BLaER1 (cell line): ENCODE measurements around the gene PIK3AP1.

Experiments
- H3K27ac ChIP-seq: shearing (Covaris generic); formaldehyde crosslinking; 2 replicates; pipeline ENCODE4 v1.8.1; 2022
- H3K27me3 ChIP-seq: shearing (Covaris generic); formaldehyde crosslinking; 2 replicates; pipeline ENCODE4 v1.8.1; 2022
- H3K36me3 ChIP-seq: shearing (Covaris generic); formaldehyde crosslinking; 2 replicates; pipeline ENCODE4 v1.8.1; 2022
- H3K4me1 ChIP-seq: shearing (Covaris generic); formaldehyde crosslinking; 2 replicates; pipeline ENCODE4 v1.8.1; 2022
- H3K4me2 ChIP-seq: shearing (Covaris generic); formaldehyde crosslinking; 2 replicates; pipeline ENCODE4 v1.8.1; 2022
- H3K4me3 ChIP-seq: shearing (Covaris generic); formaldehyde crosslinking; 2 replicates; pipeline ENCODE4 v1.8.1; 2022
- H3K9ac ChIP-seq: shearing (Covaris generic); formaldehyde crosslinking; 2 replicates; pipeline ENCODE4 v1.8.1; 2022
- H3K9me3 ChIP-seq: shearing (Covaris generic); formaldehyde crosslinking; 2 replicates; pipeline ENCODE4 v1.8.1; 2022
- H4K20me1 ChIP-seq: shearing (Covaris generic); formaldehyde crosslinking; 2 replicates; pipeline ENCODE4 v1.8.1; 2022
- Cebpa-rat ChIP-seq: shearing (Covaris generic); IDR thresholded peaks from 2 replicates; pipeline ENCODE4 v1.8.1; 2022

Gene PIK3AP1

GRCh38 chr10:96622013-96622787 is 98.1 kb downstream of the PIK3AP1 start:
- no peak overlapping the region for H3K4me2 ChIP-seq
- peaks cover 89% of the 10 kb centered on the region for H4K20me1 ChIP-seq
- no peak overlapping the region for H3K27ac ChIP-seq
- H3K36me3 ChIP-seq: peaks cover 100% of the 10 kb centered on the region
- no peak overlapping the region for H3K4me3 ChIP-seq
- no peaks in the 10 kb centered on the region for H3K4me1 ChIP-seq
- TF ChIP-seq Cebpa-rat: no peak
- no peaks in the 10 kb centered on the region for H3K9me3 ChIP-seq
- no peaks in the 10 kb centered on the region for H3K27me3 ChIP-seq
- H3K9ac ChIP-seq: no peak overlapping the region

GRCh38 chr10:96619796-96620773 is 100.2 kb downstream of the PIK3AP1 start:
- Histone ChIP-seq H3K27me3 (no peaks in the 10 kb centered on the region), H3K4me3 (no peak overlapping the region), H3K4me1 (no peaks in the 10 kb centered on the region), H3K36me3 (peaks cover 100% of the 10 kb centered on the region), H3K27ac (no peak overlapping the region), H3K9me3 (no peaks in the 10 kb centered on the region), H3K9ac (no peak overlapping the region), H4K20me1 (peaks cover 93% of the 10 kb centered on the region), H3K4me2 (no peak overlapping the region)
- TF ChIP-seq Cebpa-rat: no peak

GRCh38 chr10:96619120-96619519 is 101.2 kb downstream of the PIK3AP1 start:
- TF ChIP-seq Cebpa-rat: no peak
- Histone ChIP-seq H3K27me3 (no peaks in the 10 kb centered on the region), H3K4me1 (no peaks in the 10 kb centered on the region), H3K36me3 (peaks cover 100% of the 10 kb centered on the region), H3K27ac (no peak overlapping the region), H3K4me3 (no peak overlapping the region), H3K9ac (no peak overlapping the region), H4K20me1 (peaks cover 91% of the 10 kb centered on the region), H3K9me3 (no peaks in the 10 kb centered on the region), H3K4me2 (no peak overlapping the region)

GRCh38 chr10:96618653-96619052 is 101.7 kb downstream of the PIK3AP1 start:
- no peaks in the 10 kb centered on the region for H3K27me3 ChIP-seq
- H4K20me1 ChIP-seq: peaks cover 91% of the 10 kb centered on the region
- TF ChIP-seq Cebpa-rat: no peak
- H3K4me3 ChIP-seq: no peak overlapping the region
- H3K27ac ChIP-seq: no peak overlapping the region
- no peaks in the 10 kb centered on the region for H3K4me1 ChIP-seq
- no peak overlapping the region for H3K9ac ChIP-seq
- peaks cover 100% of the 10 kb centered on the region for H3K36me3 ChIP-seq
- H3K9me3 ChIP-seq: no peaks in the 10 kb centered on the region
- H3K4me2 ChIP-seq: no peak overlapping the region

GRCh38 chr10:96616961-96617360 is 103.4 kb downstream of the PIK3AP1 start:
- Histone ChIP-seq H3K4me3 (no peak overlapping the region), H4K20me1 (peaks cover 86% of the 10 kb centered on the region), H3K27me3 (no peaks in the 10 kb centered on the region), H3K4me2 (no peak overlapping the region), H3K36me3 (peaks cover 99% of the 10 kb centered on the region), H3K9ac (no peak overlapping the region), H3K27ac (no peak overlapping the region), H3K4me1 (no peaks in the 10 kb centered on the region), H3K9me3 (no peaks in the 10 kb centered on the region)
- TF ChIP-seq Cebpa-rat: no peak

- H3K27me3 ChIP-seq: no peaks in the 10 kb centered on the region
- no peaks in the 10 kb centered on the region for H3K9me3 ChIP-seq
- no peak overlapping the region for H3K4me2 ChIP-seq
- peaks cover 99% of the 10 kb centered on the region for H3K36me3 ChIP-seq
- peaks cover 71% of the 10 kb centered on the region for H4K20me1 ChIP-seq
- no peak for TF ChIP-seq Cebpa-rat
- H3K9ac ChIP-seq: no peak overlapping the region
- H3K4me3 ChIP-seq: no peak overlapping the region
- H3K4me1 ChIP-seq: peaks cover 7% of the 10 kb centered on the region; the same call in 1 of the 2 replicates
- H3K27ac ChIP-seq: no peak overlapping the region
Measured at GRCh38 chr10:96614515-96614914, 105.8 kb downstream of the PIK3AP1 start.

GRCh38 chr10:96613576-96613975 is 106.7 kb downstream of the PIK3AP1 start:
- no peak for TF ChIP-seq Cebpa-rat
- Histone ChIP-seq H3K36me3 (peaks cover 99% of the 10 kb centered on the region), H3K9me3 (no peaks in the 10 kb centered on the region), H3K4me3 (no peak overlapping the region), H3K27ac (no peak overlapping the region), H3K9ac (no peak overlapping the region), H4K20me1 (peaks cover 61% of the 10 kb centered on the region), H3K27me3 (no peaks in the 10 kb centered on the region), H3K4me1 (peaks cover 15% of the 10 kb centered on the region), H3K4me2 (no peak overlapping the region)

- no peak overlapping the region for H3K4me3 ChIP-seq
- H3K27ac ChIP-seq: no peak overlapping the region
- H3K4me2 ChIP-seq: no peak overlapping the region
- H3K36me3 ChIP-seq: peaks cover 99% of the 10 kb centered on the region
- H3K27me3 ChIP-seq: no peaks in the 10 kb centered on the region
- peaks cover 48% of the 10 kb centered on the region for H4K20me1 ChIP-seq
- no peak overlapping the region for H3K9ac ChIP-seq
- no peaks in the 10 kb centered on the region for H3K9me3 ChIP-seq
- peaks cover 28% of the 10 kb centered on the region for H3K4me1 ChIP-seq
- no peak for TF ChIP-seq Cebpa-rat
Measured at GRCh38 chr10:96612055-96612830, 108.1 kb downstream of the PIK3AP1 start.

GRCh38 chr10:96610817-96611216 is 109.5 kb downstream of the PIK3AP1 start:
- H3K4me3 ChIP-seq: no peak overlapping the region
- no peak overlapping the region for H3K27ac ChIP-seq
- no peak overlapping the region for H3K9ac ChIP-seq
- peaks cover 34% of the 10 kb centered on the region; the same call in 1 of the 2 replicates for H4K20me1 ChIP-seq
- peaks cover 99% of the 10 kb centered on the region for H3K36me3 ChIP-seq
- H3K4me1 ChIP-seq: peaks cover 42% of the 10 kb centered on the region
- no peaks in the 10 kb centered on the region for H3K27me3 ChIP-seq
- TF ChIP-seq Cebpa-rat: no peak
- no peak overlapping the region for H3K4me2 ChIP-seq
- H3K9me3 ChIP-seq: no peaks in the 10 kb centered on the region
